GM21447 (cell line): ENCODE data around the gene FERMT1.
"Not testable (repeated sequence)": the region's sequence is repeated elsewhere in the genome, so short reads cannot be mapped to it uniquely, and the experiment has no call there.

Experiments
- ATAC-seq: cut with Tn5 transposase; IDR thresholded peaks from one replicate; pipeline ENCODE4 v1.9.1; 2021; ENCODE audit not compliant: unreplicated experiment

Gene FERMT1

GRCh38 chr20:6041808-6042265 is 81.0 kb downstream of the FERMT1 start:
- ATAC-seq = no peak

GRCh38 chr20:6040958-6041807 is 81.6 kb downstream of the FERMT1 start:
- ATAC-seq = no peak

GRCh38 chr20:6040540-6040939 is 82.3 kb downstream of the FERMT1 start:
- no peak for ATAC-seq

- no peak for ATAC-seq
Measured at GRCh38 chr20:6039766-6040165, 83.1 kb downstream of the FERMT1 start.

GRCh38 chr20:6038256-6038655 is 84.6 kb downstream of the FERMT1 start:
- ATAC-seq = no peak

GRCh38 chr20:6037082-6037481 is 85.7 kb downstream of the FERMT1 start:
- ATAC-seq = no peak

- no peak for ATAC-seq
Measured at GRCh38 chr20:6036213-6036612, 86.6 kb downstream of the FERMT1 start.

GRCh38 chr20:6034134-6034969 is 88.5 kb downstream of the FERMT1 start:
- ATAC-seq = no peak

- ATAC-seq = not testable (repeated sequence)
Measured at GRCh38 chr20:6032907-6033306, 89.9 kb downstream of the FERMT1 start.

- ATAC-seq = no peak
Measured at GRCh38 chr20:6030453-6031080, 92.3 kb downstream of the FERMT1 start.

- no peak for ATAC-seq
Measured at GRCh38 chr20:6029538-6029937, 93.3 kb downstream of the FERMT1 start.

GRCh38 chr20:6028818-6029217 is 94.0 kb downstream of the FERMT1 start:
- no peak for ATAC-seq

- no peak for ATAC-seq
Measured at GRCh38 chr20:6026051-6026450, 96.8 kb downstream of the FERMT1 start.
